Anterior cingulate cortex (tissue), 58 donors: Measurements from ENCODE around the gene COL27A1.

Experiments used
- DNase-seq, 58 donors: peaks; one replicate each; lab custom pipeline; 2025; lab: John Stamatoyannopoulos, UW

Gene COL27A1

DNA sequence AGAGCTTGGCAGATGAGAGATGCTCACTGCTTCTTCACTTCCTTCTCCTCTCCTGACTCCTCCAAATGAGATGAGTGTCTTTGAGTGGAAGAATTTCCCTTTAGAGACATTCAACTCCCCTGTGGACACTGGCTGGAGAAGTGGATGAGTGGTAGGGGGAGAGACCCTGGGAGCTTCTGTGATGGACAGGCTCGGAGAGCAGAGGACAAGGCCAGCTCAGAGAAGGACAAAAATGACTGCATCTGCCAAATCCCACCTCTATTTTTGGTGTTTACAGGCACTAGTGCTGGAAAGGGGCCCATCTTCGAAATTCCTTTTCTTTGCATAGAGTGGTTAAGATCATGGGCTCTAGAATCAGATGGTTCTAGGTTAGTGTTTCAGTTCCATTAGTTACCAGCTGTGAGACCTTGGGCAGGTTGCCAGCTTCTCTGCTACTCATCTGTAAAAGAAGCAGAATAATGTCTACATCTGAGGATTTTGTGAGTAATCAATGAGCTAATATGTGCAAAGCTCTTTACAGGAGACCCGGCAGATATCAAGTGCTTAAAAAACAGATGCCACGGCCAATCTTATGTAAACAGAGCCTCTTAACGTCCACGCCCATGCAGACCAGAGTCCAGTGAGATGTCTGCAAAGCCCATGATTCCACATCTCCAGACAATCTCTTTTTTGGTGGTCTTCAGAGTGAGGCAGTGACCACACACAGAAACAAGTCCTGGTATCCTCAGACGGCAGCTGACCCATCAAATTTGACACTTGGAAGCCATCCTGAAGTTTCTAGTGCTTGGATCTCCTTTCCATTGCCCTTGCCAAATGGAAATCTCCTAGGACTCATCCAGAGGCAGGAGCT lies 13.6 kb upstream of the COL27A1 start:
- peak in 1 of 58 donors; percentile 43 for DNase-seq

DNA sequence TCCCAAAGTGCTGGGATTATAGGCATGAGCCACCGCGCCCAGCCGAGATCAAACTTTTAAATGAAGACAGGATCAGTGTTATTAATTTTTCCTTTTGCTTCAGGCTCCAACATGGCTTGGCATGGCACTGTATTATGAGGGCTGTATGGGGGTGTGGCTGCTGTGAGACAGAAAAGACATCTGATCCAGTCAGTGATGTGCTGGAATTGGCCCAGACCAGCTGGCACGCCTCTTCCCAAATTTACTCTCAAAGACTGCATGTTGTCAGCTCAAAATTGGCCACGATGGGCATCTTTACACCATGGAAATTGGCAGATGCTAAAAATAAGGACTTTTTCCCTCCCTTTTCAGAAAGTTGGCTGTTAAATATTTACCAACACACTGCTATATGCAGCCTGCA lies 12.1 kb upstream of the COL27A1 start:
- DNase-seq = no peak

DNA sequence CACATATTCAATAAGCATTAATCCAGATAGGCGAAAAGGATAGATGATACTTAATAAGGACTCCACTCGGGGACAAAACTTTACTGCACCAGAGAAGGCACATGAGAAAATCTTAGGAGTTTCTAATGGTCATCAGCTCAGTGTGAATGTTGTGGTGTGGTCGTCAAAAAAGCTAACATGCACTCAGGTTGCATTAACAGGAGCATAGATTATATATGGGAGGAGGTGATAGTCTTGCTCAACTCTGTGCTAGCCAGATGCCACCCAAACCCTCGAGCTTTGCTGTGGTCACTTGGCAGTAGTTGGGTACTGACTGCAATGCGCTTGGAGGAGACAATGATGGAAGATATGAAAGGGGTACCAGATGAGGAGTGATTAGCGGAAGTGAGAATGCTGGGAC lies 8.6 kb upstream of the COL27A1 start:
- DNase-seq = no peak

DNA sequence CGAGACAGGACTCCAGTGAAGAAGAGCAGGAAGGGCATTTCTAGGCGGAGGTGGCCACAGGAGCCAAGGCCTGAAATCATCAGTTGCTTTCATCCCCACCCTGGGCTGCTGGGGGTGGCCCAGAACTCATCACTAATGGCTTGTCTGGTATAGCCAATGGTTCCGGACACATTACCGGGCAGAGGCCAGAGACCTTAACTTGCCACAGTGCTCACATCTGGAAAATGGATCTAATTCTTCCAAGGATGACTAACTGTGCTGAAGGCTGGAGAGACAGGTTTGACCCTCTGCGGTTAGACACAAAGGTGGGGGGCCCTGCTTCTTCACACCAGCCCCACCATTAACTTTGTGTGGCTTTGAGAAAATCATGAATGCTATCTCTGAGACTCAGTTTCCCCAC lies 6.2 kb upstream of the COL27A1 start:
- DNase-seq = no peak

DNA sequence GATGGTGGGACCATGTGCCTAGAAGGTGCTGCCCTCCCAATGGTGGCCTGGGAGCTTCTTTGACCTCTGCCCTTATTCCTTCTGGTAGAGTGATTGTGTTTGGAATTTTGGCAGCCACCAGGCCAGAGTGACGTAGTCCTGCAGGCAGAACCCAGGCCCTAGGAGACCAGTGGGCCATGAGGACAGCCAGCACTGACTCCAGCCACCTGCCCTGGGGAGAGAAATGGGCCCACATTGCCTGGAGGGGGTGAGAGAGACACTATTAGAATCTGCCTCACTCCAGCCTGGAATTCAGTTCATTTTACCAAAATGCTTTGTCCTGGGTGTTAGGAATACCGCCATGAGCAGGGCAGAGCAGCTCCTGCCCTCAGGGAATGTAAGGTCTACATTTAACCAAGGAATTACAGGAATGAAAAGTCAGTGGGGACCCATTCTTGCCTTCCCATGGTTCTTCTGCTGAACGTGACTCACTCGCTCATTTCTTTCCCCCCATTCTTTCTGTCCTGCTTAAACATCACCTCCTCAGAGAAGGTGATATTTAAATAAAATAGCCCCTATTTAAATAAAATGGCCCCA lies 5.5 kb upstream of the COL27A1 start:
- DNase-seq = no peak

DNA sequence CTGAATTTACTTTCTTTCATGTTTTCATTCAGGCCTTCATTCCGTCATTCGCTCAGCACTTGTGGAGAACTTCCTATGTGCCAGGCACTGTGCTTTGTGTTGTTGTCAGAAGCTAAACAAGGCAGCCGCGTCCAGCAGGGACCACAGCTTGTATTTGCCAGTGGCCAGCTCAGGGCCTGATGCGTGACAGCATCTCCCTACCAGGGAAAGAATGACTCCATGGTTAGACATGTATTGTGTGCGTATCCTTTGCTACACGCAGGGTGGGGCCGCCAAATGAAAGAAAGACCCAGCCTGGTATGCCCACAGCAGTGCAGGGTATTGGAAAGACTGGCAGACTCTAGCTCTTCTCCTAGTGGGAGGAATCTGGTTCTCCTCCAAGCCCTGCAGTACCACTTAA lies 4.7 kb upstream of the COL27A1 start:
- DNase-seq = no peak

DNA sequence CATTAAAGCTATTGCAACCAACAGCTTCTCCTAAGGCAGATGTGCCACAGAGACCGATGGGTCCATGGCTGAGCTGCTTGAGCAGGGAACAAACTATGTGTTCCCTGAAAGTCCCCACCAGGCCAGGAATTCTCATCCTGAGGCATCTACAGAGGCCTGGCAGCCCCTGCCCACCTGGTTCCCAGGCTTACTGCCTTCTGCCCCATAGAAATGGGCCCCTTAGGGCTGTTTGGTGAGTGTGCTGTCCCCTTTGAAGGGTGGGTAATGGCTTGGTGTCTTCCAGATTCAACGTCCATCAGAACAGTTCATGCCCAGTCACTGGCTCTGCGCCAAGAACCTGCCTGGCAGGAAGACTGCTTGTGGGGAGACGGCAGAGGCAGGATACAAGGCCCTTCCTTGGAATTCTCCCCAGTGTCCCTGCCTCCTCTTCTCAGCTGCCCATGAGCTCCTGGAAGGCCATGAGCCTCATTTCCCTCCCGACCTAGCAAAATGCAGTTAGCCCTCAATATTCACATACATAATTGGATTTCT lies 3.8 kb upstream of the COL27A1 start:
- DNase-seq = peak in 1 of 58 donors; percentile 11

DNA sequence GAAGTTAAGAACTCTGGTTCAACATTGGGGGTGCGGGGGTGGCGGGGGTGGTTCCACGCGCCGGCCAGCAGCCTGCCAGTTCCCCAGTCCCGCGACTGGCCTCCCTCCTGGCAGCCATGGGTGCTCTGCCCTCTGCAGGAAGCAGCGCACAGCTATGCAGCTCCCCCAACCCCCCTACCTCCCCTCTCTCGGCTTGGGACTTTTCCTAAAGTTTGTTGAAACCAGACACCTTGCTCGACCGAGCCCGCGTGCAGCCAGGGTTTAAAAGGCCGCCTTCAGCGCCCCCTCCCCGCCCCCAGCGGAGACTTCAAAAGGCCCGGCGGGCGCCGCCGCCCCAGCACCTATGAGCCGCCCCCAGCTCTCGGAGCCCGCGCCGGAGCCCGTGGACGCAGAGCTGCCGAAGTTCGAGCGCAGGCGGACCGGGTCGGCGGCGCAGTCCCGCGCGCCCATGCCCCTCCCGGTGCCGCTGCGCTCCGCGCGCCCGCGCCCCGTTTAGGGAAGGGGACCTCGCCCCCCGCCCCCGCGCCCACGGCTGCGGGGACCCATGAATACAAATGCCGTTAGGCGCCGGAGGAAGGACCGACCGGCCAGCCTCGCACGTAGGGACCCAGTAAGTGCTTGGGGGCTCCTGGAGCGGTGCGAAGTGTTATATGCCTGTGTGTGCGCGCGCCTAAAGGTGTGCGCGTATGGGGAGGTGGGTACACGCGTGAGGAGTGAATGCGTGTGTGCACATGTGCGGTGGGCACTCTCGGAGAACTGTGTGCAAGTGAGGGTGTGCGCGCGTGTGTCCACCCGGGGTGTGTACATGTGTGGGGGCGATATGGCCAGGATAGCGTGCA lies 1.4 kb upstream of the COL27A1 start:
- DNase-seq = no peak

DNA sequence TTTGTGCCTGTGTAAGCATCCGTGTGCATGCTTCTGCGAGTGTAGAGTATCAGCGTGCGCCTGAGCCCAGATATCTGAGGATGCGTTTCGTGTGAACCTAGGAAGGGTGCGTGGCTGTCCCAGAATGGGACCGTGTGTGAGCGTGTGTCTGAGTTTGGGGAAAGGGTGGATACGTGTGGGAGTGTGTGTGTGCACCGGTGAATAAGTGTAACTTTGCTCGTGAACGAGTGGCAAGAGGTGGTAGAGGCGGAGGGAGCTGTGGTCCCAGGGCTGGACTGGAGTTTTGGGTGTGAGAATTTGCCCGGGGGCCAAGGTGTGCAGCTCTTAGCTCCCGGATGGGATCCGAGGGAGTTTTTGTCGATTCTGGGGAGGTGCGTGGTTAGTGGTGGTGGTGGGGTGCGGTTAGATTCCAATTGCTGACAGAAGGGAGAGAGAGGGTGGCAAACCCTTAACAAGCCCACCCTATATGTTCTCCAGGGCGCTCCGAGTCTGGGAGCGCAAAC lies 686 bp upstream of the COL27A1 start:
- no peak for DNase-seq

DNA sequence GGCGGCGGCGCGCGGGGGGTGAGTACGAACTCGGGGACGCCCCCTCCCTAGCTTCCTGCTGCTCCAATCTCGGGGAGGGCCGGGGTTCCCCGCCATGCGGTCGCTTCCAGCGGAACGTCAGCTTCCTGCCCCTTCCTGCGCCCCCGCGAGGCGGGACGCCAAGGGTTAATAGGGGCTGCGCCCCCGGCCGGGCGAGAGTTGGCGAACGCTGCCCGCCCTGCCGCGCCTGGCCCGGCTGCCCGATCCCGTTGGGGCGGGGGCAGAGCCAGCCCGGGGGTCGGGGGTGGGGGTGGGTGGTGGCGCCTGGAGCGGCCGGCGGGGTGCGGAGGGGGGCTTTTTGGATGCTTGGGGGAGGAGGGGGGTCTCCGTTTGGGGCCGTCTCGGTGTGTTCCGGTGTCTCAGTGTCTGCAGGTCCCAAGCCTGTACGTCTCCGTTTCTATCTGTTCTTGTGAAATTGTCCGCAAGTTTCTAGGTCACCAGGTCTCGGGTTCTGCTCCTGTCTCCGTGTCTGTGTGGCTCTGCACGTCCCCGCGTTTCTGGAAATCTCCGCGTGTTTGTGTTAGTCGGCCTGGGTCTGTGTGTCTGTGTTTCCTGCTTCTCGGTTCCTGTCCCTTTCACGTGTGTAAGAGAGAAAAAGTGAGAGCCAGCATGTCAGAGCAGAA lies 789 bp downstream of the COL27A1 start:
- peak in 3 of 58 donors; percentile 48 to 53 (median 52) for DNase-seq

DNA sequence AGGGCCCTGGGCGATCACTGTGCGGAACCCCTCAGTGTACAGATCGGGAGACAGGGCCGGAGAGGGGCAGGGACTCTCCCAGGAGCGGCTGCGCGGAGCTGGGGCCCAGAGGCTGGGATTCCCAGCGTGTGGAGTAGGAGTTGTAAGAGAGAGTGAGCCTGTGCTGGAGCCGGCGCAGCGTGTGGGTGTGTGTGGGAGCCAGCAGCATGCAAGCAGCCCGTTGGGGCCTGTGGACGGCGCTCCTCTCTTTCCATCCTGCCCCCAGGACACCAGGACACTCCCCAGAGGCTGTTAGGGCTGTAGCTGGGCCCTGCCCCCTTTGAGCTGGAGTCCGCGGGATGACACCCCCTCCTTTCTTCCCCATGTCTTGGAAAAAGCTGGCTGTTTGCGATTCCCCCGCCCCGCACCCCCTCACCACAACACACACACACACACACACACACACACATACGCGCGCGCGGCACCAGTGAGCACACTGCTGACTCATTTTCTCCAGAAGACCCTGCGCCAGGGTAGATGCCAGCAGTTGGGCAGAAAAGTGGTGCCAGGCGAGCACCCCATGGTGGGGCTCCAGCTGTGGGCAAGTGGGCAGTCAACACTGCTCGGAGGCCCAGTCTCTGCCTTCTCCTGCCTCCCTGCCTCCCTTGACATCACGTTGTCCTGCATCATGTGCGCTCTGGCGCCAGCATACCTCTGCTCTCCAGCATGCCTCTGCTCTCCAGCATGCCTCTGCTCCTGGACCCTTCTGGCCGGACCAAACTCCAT lies 1.5 kb downstream of the COL27A1 start:
- DNase-seq = peak in 46 of 58 donors; percentile 10 to 76 (median 41)

DNA sequence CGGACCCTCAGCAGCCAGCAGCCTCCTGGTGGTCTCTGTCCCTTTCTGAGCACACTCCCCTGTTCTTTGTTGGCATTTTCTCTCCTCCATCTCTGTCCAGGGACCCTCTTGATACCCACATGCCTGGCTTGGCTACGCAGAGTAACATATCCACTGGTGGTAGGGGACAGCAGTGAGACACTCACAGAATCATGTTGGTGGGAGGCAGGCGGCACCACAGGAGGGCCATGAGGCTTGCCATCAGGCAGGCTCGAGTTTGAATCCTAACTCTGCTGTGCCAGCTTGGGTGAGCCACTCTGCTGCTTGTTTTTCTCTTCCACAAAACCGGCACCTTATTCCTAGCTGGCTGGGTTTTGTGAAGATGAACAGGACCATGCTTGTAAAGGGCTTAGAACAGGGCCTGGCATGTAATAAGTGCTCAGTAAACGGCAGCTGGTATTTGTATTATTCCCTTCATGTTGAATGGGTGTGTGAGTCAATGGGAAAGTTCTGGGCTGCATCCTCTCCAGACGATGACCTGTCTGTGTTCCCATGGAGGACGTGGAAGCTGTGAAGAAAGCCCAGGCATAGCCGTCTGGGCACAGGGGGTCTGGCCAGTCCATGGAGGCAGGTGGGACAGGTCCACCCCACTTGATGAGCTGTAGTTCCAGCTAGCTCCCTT lies 2.3 kb downstream of the COL27A1 start:
- peak in 1 of 58 donors; percentile 6 for DNase-seq

DNA sequence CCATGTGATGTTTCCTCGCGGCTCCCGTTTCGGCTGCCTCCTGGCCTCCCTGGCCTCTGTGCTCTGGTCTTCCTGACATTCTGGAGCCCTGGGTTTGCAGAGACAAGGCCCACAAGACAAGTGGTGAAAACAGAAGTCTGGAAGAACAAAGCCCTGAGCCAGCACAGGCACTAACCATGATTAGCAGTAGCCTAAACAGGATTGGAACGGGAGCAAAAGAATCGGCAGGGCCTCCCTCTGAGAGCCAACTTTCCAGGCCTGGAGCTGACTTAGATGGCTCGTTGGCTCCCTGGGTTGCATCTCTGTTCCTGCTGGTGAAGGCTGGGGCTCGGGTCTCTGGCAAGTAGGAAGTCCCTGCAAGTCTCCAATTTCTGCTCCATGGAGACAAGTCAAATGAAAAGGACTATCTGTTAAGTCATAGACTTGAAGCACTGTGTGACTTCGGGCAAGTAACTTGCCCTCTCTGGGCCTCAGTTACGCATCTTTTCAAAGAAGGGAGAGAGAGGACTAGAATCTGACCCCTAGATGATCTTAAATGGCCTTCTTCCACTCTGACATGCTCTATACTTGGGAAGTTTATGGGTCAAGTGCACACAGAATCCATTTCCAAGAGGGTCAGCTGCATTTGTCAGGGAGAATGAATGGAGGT lies 3.3 kb downstream of the COL27A1 start:
- no peak for DNase-seq

DNA sequence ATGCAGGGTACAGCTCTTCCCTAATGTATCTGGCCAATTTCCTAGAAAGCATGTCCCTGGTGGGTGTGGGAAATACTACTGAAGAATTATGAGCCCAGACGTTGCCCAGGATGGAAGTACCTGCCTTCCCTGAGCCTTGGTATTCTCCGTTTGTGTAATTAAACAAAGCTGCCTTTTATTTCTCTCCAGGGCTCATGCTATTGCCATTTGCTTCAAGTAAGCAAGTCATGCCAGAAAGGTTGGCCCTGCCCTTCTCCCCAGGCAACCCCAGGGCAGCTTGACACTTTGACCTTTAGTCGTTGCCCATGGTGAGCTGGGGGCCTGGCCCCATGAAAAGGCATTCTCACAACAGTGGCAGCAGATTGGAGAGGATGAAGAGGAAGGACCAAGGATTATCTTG lies 4.4 kb downstream of the COL27A1 start:
- DNase-seq = no peak

DNA sequence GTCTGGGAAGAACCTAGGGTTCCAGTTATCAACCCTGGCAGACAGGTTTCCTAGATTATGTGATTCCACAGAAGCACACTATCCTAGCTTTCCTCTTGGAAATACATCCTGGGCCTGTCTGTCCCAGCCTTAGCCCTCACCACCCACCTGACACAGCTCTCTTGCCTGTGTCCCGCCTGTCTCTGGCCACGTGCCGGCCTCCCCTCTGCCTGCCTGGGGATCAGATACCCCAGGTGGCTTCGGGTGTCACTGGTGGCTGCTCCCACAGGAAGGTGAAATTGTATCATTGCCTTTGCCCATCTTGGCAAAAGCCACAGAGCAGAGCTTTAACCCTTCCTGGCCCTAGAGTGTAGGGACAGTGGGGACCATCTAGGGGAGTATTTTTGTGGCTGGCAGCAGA lies 6.2 kb downstream of the COL27A1 start:
- no peak for DNase-seq

DNA sequence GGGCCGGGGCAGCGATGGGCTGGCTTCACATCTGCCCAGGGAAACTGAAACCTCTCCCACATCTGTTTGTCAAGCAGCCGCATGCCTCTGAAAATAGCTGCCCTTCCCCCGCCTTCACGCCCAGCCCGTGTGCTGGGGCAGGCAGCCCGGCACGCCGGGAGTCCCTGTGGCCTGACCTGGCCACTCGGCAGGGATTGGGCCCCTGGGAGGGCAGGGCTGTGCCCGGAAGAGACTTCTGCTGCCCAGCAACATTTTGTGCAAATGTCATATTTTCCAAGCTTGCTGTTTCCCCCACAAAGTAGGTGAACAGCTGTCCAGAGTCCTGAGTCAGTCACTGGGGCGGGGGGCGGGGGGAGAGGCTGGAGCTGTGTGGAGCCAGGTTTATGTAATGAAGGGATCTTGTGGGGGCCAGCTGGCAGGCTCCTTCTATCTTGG lies 8.2 kb downstream of the COL27A1 start:
- no peak for DNase-seq

DNA sequence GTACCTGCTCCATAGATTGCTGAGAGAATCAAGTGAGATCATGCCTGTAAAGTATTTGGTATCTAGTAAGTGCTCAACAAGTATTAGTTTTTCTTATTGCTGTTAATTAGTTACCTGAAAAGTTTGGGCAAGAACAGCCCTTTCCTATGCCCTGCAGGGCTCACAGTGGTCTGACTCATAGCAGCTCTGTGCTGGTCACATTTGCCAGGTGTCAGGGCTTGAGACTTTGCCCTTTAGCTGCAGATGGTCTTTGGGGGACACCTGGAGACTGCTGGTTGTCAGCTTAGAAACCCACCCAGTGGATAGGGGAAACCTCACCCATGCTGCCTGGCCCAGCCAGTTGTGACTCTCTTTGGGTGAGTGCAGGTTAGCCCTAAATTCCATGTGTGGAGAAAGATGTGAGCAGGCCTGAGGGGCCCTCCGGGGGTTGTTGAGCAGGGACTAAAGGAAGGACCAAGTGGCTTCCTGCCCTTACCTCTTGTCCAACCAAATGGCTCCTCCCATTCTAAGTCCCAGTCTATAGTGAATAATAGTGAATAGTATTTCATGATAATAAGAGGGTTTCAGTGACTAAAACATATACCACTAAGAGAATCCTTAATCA lies 9.0 kb downstream of the COL27A1 start:
- DNase-seq = no peak
